ENCODE results near the gene PMF1. TPM values are rescaled to one million over a fixed set of nuclear protein-coding genes. Genes with fewer than 3 reads are reported as not detected.

The PMF1 gene
- total RNA-seq, 1 donor from 2014 or later, result 64.2 TPM

DNA sequence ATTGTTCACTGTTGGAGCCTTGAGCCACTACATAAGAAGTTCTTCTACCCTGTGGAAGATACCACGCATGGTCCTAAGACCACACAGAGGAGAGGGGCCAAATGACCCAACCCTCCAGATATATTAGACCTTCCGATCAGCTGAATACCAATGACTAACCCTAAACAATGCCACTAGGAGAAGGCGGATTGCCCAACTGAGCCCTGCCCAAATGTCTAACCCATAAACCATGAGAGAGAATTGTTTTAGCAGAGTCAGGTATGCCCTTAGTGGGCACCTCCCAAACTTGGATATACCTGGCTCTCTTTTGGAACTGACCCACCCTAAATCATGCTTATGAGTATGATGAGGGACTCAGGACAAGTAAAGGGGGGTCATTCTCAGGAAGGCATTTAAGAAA lies 57.5 kb downstream of the PMF1 start:
- DNase-seq, result no peak

DNA sequence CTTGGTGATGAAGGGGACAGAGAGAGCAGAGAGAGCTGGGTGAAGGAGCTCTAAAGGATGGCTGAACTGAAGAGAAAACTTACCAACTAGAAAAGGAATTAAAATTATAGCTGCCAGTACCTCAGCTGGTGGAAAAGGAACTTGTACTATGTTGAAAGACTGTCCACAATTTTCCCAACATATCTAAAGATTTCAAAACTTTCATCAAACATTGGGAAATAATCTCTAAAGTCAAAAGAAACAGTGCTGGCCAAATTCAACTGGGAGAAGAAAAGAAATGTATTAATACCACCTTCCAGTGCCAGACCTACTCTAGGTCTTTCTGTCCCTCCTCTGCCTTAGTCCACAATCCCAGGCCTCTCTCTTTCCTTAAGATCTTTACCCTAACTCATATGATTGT lies 63.7 kb downstream of the PMF1 start:
- DNase-seq, result no peak

DNA sequence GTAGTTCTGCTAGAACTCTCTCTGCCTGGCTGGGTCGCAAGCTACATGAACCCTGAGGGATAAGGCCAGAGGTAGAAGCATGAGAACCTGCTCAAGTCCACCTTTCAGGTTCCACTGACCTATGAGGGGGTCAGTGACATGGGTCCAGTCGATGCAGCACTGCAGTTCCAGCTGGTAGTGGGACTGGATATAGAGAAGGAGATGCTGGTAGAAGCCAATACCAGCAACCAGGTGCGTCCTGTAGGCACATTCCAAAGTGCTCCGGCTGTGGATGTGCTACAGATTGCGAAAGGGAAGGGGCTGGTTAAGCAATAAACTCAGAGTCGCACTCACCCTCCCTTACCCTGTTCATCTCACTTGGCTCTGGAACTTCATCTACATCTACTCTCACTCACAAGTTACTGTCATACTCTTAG lies 64.2 kb downstream of the PMF1 start:
- DNase-seq, result no peak

DNA sequence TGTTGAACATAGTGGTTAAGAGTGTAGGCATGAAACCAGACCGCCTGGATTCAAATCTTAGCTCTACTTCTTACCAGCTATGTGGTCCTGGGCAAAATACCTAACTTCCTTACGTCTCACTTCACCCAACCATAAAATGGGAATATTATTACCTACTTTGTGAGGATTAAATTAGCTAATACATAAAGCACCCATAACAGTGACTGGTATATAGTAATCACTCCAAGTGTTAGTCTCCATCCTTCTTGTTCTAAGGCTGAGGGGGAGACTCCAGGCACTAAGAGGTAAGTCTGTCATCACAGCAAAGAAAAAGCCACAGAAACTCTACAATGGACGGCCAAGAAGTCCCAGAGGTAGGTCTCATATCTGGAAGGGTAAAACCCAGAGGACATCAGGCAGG lies 67.0 kb downstream of the PMF1 start:
- DNase-seq, result no peak

DNA sequence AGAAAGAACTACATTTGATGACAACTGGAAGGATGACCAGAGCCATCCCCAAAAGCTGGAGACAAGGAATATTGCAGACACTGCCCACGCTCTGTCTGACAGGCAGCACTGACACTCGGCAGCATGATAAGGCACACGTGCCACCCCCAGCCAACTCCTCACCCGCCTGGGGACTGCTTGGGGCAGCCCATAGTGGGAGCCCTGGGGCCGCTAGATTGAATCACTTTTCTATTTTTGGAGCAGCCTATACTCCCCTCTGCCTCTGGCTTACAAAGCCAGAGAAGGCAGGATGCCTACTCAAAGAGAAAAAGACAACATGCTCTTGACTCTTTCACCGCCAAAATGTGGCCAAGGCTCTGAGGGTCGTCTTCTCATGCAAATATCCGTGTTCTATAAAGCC lies 68.5 kb downstream of the PMF1 start:
- DNase-seq, result peak; percentile 37

DNA sequence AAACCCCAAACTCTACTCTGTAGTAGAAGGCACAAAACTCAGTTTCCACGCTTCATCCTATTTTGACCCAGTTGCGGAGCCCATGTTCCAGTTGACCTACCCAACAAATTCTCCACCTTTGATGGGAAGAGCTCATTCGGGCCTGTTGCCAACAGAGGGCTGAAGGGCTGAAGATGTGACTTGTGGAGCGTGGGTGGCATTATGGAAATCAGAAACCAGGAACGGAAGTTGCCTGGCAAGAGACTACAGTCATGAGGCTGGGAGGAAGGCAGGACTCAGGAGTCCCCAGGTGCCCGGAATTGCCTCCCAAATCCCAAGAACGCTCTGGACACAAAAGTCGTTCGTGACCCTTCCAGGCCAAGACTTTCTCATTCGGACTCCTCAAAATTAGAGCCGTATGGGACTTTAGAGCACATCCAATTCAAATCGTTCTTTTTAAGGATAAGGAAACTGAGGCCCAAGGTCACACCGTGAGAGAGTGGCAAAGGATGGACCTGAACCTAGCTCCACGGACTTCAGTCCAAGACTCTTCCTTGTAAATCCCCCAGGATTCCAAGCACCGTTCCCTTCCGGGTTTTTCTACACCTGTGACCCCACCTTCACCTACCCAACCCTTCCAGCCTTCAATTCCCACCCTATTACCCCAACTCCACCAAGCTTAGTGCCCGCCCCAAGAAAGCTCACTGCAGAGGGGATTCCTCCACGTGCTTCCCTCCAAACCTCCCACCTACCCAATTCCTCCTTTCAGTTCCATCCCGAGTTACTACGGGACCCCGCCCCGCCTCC lies 69.1 kb downstream of the PMF1 start:
- peak; percentile 46 for DNase-seq

DNA sequence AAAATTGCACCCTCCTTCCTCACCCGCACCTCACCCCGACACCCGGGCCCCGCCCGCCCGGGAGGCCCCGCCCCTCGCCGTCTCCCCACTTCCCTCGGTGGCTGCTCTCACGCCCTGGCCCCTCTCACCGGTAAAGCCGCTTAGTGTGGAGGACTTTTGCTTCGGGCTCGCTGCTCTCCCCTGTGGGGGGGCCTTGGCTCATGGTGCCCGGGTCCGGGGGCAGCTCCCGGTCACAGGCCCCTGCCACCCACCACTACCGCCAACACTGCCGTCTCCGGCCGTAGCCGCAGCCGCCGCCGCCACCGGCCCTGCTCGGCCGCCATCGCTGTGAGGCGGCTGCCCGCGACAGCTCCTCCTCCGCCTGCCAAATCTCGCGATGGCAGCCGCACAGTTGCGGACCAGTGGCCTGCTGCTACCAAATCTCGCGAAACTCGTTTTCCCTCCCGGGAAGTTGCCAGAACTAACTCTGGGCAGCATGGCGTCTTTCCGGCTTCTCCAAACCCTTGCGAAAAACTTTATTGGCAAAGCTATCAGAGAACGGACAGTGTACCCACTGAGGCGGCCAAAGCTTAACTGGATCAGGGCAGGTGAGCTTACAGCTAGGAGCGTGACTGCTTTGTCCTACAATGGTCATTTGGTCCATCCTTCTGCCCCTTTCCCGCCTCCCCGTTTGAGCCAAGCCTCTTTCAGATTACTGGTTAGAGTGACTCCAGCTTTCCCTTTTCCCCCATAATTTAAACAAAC lies 69.8 kb downstream of the PMF1 start, which contains the start of gene SMG5:
TSS of gene SMG5 (minus strand) at position 347 of the 744 bp plus-strand sequence. CDS start at position 202, 145 bp downstream.
- peak; percentile 99 for DNase-seq

DNA sequence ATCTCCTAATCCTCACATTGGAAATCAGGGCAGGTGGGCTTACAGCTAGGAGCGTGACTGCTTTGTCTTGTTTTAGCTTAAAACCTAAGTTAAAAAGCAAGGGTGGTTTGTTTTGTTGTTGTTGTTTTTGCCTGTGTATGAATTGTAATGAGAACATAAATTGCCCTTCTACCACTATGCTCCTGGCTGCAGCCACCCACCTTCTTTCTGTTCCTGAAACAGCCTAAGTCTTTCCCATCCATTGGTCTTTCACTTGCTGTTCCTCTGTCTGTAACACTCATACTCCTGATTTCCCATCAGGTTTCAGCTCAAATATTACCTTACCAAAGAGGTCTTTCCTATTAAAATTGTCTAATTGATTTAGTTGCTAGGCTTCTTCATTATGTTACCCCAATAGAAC lies 70.7 kb downstream of the PMF1 start:
- DNase-seq, result no peak

DNA sequence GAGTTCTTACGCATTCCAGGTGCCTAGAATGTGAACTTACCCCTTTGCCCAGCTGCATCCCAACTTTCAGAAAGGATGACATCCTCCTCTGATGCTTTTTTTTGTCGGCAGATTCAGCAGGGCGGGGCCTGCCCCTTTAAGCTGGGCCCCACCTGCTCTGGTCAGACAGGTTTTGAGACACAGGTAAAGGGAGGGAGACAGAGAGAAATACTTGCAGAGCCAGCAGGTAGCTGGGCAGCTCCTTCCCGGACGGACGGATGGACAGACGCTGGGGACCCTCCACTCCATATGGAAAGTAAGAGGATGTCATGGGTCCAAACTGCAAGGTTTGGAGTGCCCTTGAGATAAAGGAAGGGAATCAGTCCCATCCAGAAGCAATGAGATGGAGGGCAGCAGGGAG lies 71.3 kb downstream of the PMF1 start, which contains the start of gene TMEM79:
TSS of gene TMEM79 (plus strand) at position 214 of the 400 bp plus-strand sequence. CDS start 902 bp downstream, outside the sequence.
- no peak for DNase-seq

DNA sequence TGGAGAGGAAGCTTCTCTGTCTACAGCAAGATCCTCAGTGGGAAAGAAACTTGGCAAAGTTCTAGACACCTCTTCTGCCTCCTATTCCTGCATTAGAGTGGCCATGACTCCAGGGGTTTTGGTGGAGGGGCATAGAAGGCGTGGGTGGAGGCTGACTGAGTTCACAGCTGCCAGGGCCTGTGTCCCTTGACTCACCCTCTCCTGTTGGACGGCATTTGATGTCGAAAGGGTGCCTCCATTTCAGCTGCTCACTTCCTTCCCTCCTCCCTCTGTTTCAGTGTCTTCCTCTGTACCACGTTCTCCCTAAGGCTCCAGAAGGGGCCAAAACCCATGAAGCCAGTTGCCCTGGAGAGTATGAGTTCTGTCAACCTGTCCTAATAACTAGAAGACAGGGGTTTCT lies 72.0 kb downstream of the PMF1 start:
- no peak for DNase-seq

DNA sequence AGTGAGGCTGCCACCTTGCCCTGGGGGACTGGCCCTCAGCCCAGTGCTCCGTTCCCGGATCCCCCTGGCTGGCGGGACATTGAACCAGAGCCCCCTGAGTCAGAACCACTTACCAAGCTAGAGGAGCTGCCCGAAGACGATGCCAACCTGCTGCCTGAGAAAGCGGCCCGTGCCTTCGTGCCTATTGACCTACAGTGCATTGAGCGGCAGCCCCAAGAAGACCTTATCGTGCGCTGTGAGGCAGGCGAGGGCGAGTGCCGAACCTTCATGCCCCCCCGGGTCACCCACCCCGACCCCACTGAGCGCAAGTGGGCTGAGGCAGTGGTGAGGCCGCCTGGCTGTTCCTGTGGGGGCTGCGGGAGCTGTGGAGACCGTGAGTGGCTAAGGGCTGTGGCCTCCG lies 72.6 kb downstream of the PMF1 start:
- DNase-seq, result no peak

DNA sequence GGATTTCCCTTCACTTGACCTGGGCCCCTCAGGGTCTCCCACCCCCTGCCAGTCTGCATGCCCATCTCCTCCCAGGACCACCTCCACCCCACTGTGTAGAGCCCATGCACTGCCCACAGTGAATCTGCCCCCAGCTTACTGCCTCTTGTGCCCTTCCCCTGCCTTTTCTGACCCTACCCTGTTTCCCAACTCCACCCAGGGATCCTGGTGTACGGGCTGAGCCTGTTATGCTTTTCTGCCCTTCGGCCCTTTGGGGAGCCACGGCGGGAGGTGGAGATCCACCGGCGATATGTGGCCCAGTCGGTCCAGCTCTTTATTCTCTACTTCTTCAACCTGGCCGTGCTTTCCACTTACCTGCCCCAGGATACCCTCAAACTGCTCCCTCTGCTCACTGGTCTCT lies 73.3 kb downstream of the PMF1 start:
- no peak for DNase-seq

Other genes with a start within 250 kb of the PMF1 start
- gene ARHGEF2, start 234.5 kb upstream of the PMF1 start, total RNA-seq, result 101 and 147 TPM in 2 replicates
- 516 and 723 TPM in 2 replicates for gene SSR2, start 192.1 kb upstream of the PMF1 start, total RNA-seq
- gene UBQLN4, start 159.2 kb upstream of the PMF1 start, total RNA-seq, result 16.3 and 23.4 TPM in 2 replicates
- 69.3 and 103 TPM in 2 replicates for gene LAMTOR2, start 158.2 kb upstream of the PMF1 start, total RNA-seq
- gene RAB25, start 151.8 kb upstream of the PMF1 start, total RNA-seq, result not detected in 2 replicates
- 4.8 and 8.8 TPM in 2 replicates for gene MEX3A, start 130.5 kb upstream of the PMF1 start, total RNA-seq
- 502 and 945 TPM in 2 replicates for gene LMNA, start 98.3 kb upstream of the PMF1 start, total RNA-seq
- gene SEMA4A, start 59.4 kb upstream of the PMF1 start, total RNA-seq, result 0.68 and 0.74 TPM in 2 replicates
- gene SLC25A44, start 18.9 kb upstream of the PMF1 start, total RNA-seq, result 9.0 and 15.9 TPM in 2 replicates
- 0.19 TPM in 1 of 2 replicates, not detected in the other for gene BGLAP, start 29.2 kb downstream of the PMF1 start, total RNA-seq
- 0.19 and 0.68 TPM in 2 replicates for gene PAQR6, start 35.0 kb downstream of the PMF1 start, total RNA-seq
- 74.2 and 89.6 TPM in 2 replicates for gene SMG5, start 69.8 kb downstream of the PMF1 start, total RNA-seq
- gene TMEM79, start 71.3 kb downstream of the PMF1 start, total RNA-seq, result 1.2 and 1.7 TPM in 2 replicates
- gene GLMP, start 82.7 kb downstream of the PMF1 start, total RNA-seq, result 48.3 and 50.4 TPM in 2 replicates
- not detected in 2 replicates for gene VHLL, start 86.3 kb downstream of the PMF1 start, total RNA-seq
- 552 and 641 TPM in 2 replicates for gene CCT3, start 125.3 kb downstream of the PMF1 start, total RNA-seq
- not detected in 2 replicates for gene TSACC, start 125.5 kb downstream of the PMF1 start, total RNA-seq
- not detected in 2 replicates for gene RHBG, start 156.2 kb downstream of the PMF1 start, total RNA-seq

Data from dermis blood vessel endothelial cell (primary cell).